ENCODE results near the gene GABRA4. TPM values are rescaled to one million over a fixed set of nuclear protein-coding genes. Genes with fewer than 3 reads are reported as not detected.

Gene GABRA4
- total RNA-seq, 1 donor = not detected

DNA sequence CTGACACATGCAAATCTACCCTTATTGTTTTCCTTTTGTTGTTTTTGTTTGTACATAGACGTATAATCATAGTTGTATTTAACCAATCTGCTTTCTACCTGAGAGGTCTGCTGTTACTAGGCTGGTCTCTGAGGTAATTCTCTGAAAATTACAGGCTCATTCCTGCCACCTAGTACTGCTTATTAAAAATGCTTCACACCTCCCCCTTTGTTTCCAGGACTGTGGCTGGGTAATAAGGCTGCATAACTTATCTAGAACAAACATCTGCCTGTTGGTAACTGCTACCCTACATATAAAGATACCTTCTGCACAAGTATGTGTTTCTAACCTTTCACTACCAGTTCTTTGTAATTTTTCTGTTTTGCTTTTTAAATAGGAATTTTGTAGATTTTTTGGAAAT lies 118.6 kb downstream of the GABRA4 start:
- Histone ChIP-seq H3K36me3 (ENCODE audit: insufficient read depth, low read length) (no peaks in the 10 kb centered on the region), H3K4me1 (ENCODE audit: insufficient read depth, low read length) (no peaks in the 10 kb centered on the region), H3K27ac (ENCODE audit: low read depth, low read length) (no peak overlapping the region), H3K9me3 (ENCODE audit: low read depth, low read length) (no peaks in the 10 kb centered on the region), H3K4me2 (ENCODE audit: insufficient read depth, low read length) (no peak overlapping the region), H3K27me3 (ENCODE audit: insufficient read depth, low read length) (no peaks in the 10 kb centered on the region), H2AFZ (ENCODE audit: low read length) (no peak overlapping the region), H3K79me2 (ENCODE audit: insufficient read depth, low read length) (no peaks in the 10 kb centered on the region), H4K20me1 (ENCODE audit: insufficient read depth, low read length) (no peaks in the 10 kb centered on the region), H3K4me3 (ENCODE audit: insufficient read depth, low read length) (no peak overlapping the region)
- DNase-seq (ENCODE audit: insufficient read length, low spot score, missing footprints) = peak; percentile 8
- TF ChIP-seq, protein P1, sequence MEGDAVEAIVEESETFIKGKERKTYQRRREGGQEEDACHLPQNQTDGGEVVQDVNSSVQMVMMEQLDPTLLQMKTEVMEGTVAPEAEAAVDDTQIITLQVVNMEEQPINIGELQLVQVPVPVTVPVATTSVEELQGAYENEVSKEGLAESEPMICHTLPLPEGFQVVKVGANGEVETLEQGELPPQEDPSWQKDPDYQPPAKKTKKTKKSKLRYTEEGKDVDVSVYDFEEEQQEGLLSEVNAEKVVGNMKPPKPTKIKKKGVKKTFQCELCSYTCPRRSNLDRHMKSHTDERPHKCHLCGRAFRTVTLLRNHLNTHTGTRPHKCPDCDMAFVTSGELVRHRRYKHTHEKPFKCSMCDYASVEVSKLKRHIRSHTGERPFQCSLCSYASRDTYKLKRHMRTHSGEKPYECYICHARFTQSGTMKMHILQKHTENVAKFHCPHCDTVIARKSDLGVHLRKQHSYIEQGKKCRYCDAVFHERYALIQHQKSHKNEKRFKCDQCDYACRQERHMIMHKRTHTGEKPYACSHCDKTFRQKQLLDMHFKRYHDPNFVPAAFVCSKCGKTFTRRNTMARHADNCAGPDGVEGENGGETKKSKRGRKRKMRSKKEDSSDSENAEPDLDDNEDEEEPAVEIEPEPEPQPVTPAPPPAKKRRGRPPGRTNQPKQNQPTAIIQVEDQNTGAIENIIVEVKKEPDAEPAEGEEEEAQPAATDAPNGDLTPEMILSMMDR (IDR thresholded peaks at IDR 0.05; ENCODE audit: extremely low read depth, low read depth, low read length) = no peak

DNA sequence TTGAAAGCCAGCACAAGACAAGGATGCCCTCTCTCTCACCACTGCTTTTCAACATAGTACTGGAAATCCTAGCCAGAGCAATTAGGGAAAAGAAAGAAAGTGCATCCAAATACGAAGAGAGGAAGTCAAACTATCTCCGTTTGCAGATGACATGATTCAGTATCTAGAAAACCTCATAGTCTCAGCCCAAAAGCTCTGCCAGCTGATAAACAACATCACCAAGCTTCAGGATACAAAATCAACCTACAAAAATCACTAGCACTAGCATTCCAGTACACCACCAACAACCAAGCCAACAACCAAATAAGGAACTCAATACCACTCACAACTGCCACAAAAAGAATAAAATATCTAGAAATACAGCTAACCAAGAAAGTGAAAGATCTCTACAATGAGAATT lies 123.0 kb downstream of the GABRA4 start:
- Histone ChIP-seq H3K27ac (ENCODE audit: low read depth, low read length) (no peak overlapping the region), H3K79me2 (ENCODE audit: insufficient read depth, low read length) (no peaks in the 10 kb centered on the region), H3K4me1 (ENCODE audit: insufficient read depth, low read length) (no peaks in the 10 kb centered on the region), H3K27me3 (ENCODE audit: insufficient read depth, low read length) (no peaks in the 10 kb centered on the region), H2AFZ (ENCODE audit: low read length) (no peak overlapping the region), H3K4me2 (ENCODE audit: insufficient read depth, low read length) (no peak overlapping the region), H3K9me3 (ENCODE audit: low read depth, low read length) (no peaks in the 10 kb centered on the region), H3K36me3 (ENCODE audit: insufficient read depth, low read length) (no peaks in the 10 kb centered on the region), H4K20me1 (ENCODE audit: insufficient read depth, low read length) (no peaks in the 10 kb centered on the region), H3K4me3 (ENCODE audit: insufficient read depth, low read length) (no peak overlapping the region)
- no peak for DNase-seq (ENCODE audit: insufficient read length, low spot score, missing footprints)
- TF ChIP-seq, protein P1 (IDR thresholded peaks at IDR 0.05; ENCODE audit: extremely low read depth, low read depth, low read length) = no peak

Other genes starting within 250 kb of the GABRA4 start
- gene COX7B2, start 84.3 kb downstream of the GABRA4 start, total RNA-seq = not detected in 2 replicates
- gene GABRB1, start 38.0 kb upstream of the GABRA4 start, total RNA-seq = not detected in 2 replicates